Myocyte (in vitro differentiated cells): ENCODE data around the gene RDX. TPM values are rescaled to one million over a fixed set of nuclear protein-coding genes. Genes with fewer than 3 reads are reported as not detected.
A peak's percentile ranks its signal among the peaks of the same experiment; 100 is the strongest.
"Not testable (repeated sequence)": the region's sequence is repeated elsewhere in the genome, so short reads cannot be mapped to it uniquely, and the experiment has no call there.

Experiments
- DNase-seq: peaks from one replicate; pipeline ENCODE4 v3.0.0-alpha.2; 2012; ENCODE audit warnings: low read depth
- total RNA-seq: library from RNA; depleted of rRNA; stranded (reverse); fragments of >200 nt; gene quantifications from 2 replicates; pipeline ENCODE4 v1.2.3, GENCODE V29; 2014

The RDX gene
- total RNA-seq, 1 donor from 2014 or later = 76.2 TPM

DNA sequence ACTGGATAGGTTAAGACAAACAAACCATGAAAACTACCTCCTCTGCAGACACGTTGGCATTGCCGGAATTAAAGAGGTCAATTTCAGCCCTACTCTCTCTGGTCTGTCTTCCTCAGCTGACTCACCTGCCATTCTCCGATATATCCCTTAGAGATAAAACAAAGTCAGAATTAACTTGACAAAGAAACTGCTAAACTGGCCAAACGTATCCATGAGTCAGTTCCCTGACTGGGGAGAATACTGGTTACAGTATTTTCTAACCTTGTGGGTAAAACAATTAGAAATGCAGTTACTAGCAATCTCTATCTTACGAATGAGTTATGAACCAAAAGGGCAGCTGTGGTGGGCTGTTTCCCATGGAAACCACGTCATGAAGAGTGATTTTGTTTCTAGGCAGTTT lies 96.2 kb downstream of the RDX start:
- DNase-seq = no peak

DNA sequence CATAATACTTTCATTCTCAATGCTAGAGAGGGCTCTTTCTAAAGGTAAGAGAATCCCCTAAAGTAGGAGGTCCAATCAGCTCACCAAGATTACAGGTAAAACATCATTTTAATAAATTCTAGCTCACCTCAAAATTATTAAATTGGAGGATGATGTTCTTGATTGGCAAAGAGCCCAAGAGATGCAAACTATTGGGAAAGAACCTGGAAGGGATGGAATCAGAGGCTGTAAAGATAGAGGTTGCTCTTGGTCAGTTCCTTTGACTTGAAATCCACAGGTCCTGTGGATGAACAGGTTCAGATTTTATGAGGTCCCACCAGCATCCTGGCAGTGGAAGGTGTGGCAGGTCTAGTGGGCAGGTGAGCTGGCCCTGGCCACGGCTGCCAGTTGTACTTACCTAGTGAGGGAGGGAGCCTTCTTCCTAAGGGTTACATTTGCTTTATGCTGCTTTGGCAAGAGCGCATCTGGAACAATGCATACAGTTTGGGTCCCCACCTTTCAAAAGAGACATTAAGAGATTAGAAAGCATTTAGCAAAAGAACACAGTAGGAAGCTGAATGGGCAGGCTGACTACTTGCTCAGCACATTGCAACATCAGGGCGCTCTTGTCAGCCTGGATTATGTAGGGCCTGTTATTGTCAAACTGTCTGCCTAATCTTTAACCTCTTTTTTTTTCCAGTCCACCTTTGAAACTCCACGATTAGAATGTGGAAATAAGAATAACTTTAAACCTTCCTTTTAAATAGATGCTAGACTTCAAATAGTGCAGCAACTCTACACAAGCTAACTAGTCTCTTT lies 97.0 kb downstream of the RDX start:
- DNase-seq = no peak

DNA sequence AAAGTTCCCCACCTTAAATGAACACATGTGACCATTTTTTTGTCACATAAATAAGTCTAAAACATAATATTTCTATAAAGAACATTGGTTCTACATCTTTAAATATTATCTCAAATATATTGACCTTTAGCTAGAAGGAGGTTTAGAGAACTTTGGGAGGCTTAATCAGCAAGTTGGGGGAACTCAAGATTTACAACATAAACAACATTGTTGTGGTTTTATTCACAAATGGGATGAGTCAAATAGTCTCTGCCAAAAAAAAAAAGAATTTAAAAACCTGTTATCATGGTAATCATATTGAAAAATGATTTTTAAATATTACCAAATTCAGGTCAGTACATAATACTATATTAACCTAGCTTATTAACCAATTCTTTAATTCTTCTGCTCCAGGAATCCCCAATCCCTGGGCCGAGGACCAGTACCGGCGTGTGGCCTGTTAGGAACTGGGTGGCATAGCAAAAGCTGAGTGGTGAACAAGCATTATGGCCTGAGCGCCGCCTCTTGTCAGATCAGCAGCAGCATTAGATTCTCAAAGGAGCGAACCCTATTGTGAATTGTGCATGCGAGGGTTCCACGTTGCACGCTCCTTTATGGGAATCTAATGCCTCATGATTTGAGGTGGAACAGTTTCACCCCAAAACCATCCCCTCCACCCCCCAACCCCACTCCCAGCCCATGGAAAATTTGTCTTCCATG lies 98.2 kb downstream of the RDX start:
- no peak for DNase-seq

DNA sequence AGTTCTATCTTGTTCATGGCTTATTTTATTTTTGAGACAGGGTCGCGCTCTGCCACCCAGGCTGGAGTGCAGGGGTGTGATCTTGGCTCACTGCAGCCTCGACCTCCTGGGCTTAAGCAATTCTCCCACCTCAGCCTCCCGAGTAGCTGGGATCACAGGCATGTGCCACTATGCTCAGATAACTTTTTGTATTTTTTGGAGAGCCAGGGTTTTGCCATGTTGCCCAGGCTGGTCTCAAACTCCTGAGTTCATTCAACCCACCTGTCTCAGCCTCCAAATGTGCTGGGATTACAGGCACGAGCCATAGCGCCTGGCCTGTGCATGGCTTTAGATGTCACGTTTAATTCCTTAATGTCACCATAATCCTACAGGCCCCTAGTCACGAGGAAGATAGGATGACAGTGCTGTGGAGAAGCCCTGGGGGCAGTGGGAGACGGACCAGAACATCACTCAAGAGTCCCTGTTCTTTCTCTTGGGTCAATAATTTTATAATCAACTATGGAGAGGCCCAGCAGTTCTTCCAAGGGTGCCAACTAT lies 99.5 kb downstream of the RDX start:
- no peak for DNase-seq

DNA sequence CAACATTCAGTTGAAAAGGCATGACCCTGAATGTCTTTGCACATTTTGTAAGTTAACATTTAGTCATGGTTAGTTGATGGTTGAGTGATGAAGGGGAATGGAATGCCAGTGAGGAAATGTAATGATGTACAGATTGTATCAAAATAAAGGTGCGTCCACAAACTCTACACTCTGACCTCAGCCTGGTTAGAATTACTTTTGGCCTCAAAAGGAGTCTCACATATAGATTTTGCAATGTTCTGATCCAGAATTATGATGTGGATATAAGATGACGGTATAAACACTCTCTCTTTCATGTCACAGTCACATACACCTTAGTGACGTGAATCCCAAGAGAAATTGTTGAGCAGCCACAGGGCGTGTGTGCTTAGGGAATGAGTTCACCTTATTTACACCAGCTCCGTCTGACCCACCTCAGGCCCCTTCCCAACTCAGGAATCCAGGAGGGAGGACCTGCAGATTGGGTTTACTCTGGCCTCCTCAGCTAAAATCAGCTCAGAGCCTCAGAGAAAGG lies 100.1 kb downstream of the RDX start:
- DNase-seq = no peak

DNA sequence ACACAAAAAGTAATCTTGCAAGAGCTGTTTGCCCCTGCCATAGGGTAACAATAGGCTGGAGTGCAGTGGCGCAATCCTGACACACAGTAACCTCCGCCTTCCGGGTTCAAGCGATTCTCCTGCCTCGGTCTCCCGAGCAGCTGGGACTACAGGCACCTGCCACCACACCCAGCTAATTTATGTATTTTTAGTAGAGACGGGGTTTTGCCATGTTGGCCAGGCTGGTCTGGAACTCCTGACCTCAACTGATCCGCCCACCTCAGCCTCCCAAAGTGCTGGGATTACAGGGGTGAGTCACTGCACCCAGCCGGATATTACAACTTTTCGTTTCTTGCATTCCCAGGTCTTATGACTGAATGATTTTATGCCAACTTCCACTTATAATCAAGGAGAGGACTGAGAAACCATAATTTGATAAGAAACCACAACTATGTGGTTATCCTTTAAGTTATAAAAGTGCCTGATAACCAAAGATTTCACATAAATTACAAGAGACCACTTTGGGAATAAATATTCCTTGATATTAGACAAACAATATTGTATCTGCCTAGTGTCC lies 102.1 kb downstream of the RDX start:
- peak; percentile 60 for DNase-seq

DNA sequence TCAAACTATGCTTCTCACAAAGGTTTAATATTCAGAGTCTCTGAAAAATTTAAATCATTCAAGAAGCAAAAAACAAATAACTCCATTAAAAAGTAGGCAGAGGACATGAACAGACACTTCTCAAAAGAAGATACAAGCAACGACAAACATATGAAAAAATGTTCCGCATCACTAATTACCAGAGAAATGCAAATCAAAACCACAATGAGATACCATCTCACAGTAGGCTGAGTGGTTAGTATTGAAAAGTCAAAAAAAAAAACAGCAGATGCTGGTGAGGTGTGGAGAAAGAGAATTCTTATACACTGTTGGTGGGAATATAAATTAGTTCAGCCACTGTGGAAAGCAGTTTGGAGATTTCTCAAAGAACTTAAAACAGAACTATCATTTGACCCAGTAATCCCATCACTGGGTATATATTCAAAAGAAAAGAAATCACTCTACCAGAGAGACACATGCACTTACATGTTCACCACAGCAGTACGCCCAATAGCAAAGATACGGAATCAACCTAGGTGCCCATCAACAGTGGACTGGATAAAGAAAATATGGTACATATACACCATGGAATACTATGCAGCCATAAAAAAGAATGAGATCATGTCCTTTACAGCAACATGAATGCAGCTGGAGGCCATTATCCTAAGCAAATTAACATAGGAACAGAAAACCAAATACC lies 103.7 kb downstream of the RDX start:
- not testable (repeated sequence) for DNase-seq

DNA sequence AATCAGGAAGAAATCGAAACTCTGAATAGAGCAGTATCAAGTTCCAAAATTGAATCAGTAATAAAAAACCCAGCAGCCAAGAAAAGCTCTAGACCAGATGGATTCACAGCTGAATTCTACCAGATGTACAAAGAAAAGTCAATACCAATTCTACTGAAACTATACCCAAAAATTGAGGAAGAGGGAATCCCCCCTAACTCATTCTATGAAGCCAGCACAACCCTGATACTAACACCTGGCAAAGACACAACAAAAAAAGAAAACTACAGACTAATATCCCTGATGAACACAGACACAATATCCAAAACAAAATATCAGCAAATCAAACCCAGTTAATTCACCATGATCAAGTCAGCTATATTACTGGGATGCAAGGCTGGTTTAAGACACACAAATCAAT lies 105.5 kb downstream of the RDX start:
- DNase-seq = no peak

DNA sequence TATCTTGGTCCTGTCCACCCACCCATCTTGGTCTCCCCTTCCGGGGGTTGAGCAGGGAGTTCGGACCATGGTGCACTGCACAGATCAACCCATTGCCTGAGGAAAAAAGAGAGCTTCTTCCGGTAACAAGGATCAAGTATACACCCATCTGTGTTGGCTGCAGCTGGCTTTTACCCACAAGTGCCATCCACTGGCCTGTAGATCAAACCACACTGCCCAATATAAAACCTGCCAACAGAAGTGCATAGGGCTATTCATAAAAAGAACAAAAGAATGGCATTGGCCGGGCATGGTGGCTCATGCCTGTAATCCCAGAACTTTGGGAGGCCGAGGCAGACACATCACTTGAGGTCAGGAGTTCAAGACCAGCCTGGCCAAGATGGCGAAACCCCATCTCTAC lies 108.7 kb downstream of the RDX start:
- peak; percentile 86 for DNase-seq

DNA sequence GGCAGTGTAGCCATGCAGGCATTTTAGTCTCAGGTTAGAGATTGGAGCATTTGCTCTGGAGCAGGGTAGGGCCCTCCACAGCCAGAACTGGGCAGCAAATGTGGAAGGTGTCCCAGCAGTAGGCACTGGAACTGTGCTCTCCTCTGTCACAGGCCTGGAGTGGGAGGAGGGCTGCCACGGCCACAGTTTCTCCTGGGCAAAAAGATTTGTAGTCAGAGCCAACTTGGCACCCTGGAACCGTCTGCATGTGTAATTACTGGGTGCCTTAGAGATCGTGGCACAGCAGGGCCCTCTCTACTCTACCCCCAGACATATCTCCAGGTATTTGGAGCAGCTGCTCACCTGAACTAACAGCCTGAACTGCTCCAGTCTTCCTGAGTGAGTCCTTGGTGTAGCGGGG lies 109.5 kb downstream of the RDX start:
- DNase-seq = no peak

DNA sequence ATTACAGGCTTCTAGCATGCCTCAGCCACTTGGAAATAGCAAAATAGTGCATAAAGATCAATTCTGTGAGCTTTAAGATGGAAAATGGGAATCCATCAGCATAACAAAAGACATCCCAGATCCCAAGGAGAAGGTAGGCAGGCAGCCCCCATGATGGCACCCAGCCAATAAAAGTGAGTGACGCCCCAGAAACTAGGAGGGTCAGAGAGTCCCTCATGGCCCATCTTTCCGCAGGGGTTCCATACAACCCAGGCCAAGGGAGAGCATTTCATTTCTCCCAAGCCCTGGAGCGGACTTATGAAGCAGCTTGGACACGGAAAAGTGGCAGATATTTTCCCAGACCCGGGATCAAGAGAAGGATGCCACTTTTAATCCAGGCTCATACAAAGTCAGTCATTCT lies 110.0 kb downstream of the RDX start:
- no peak for DNase-seq

DNA sequence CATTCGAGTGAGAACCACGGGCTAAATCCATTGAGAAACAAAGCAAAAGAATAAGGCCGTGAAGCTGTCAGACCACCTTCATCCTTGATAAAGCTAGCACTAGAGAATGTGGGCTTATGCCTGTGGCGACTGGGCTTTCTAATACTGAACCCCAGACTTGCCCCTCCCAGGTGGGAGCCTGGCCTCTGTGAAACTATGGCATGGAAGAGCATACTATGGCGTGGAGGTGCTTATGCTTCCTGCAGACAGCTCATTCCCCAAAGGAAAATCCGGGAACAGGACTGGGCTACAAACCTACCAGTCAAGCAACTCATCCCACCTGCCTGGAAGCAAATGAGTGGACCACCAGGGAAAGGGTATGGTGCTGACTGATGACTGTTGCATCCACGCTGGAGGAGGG lies 110.8 kb downstream of the RDX start:
- no peak for DNase-seq

DNA sequence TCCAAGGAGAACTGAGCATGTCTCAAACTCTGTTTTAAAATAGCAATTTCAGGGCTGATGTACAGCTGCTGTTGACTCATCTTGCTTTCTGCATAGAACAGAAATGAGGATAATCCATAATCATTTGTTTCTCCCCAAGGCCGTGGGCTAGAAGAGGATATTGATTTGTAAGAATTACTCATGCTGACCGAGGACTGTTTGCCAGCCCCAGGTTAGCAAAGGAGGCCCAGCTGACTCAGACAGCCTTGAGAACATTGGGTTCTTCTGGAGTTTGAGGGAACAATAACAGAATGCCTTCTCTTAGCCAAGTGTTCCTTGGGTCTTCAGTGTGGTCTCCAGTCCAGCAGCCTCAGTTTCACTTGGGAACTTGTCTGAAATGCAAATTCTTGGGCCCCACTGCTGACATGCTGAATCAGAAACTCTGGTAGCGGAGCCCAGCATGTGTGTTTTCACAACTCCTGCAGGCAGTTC lies 111.3 kb downstream of the RDX start:
- DNase-seq = no peak

DNA sequence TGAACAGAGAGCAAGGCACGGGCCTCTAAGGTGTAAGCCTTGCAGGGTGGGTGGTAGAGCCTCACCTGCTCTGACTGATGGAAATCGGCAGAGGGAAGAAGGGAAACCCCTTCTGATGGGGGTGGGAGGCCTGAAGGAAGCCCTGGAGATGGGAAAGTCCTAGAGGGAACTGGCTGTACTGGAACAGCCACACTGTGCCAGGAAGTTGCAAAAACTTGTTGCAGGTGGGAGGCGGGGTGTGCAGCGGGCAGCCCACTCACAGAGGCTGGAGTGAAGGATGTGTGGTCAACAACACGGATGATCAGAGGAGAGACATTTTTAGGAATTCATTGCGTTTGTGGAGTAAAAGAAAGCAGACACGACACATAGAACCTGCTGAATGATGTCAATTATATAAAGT lies 112.0 kb downstream of the RDX start:
- DNase-seq = no peak

DNA sequence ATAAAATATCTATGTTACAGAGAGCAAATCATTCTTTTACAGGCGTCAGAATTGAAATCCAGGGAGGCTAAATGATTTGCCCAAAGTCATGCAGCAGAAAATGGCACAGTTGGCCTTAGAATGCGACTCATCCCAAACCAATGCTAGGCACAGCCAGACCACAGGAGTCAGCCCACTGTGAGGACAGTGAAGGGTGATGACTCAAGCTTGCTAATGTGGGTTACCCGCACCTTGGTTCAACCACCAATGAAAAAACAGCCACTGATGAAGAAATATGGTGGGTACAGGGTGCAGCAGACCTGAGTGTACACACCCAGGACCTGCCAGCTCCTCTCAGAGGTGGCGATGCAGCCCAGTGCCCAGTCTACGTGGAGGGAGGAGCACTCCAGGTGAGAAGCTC lies 113.5 kb downstream of the RDX start:
- peak; percentile 80 for DNase-seq

DNA sequence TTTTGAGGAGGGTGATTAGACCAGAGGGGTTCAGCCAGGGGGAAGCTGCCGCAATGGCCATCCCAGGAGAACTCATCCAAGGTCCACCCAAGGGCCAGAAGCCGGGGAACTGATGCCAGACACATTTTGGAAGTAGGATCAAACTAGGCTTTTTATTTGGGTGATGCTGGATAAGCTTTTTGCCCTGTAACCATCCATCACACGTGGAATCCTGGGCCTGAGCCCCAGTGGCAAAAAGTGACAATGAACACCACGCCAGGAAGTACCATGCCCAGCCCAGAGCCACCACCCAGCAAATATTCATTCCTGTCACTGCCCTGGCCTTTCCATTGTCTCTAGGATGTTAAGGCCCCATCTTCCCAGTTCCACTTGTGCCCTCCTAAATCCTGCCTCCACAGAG lies 117.3 kb downstream of the RDX start:
- DNase-seq = no peak

DNA sequence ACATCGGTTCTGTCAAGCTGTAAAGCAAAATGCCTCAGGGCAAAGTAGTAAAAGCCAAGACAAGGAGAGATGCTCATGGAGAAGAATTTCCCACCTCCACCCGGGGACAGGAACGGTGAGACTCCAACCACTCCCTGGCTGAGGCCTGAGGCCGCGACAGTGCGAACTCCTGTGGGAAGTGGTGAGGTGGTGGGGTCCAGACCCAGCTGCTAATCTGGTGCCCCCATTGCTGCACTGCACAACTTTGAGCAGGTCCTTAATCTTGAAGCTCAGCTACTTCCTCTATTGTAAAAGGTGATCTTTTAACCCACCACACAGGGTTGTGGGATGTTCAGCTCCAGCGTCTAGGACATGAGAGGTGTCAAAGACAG lies 119.3 kb downstream of the RDX start:
- no peak for DNase-seq

DNA sequence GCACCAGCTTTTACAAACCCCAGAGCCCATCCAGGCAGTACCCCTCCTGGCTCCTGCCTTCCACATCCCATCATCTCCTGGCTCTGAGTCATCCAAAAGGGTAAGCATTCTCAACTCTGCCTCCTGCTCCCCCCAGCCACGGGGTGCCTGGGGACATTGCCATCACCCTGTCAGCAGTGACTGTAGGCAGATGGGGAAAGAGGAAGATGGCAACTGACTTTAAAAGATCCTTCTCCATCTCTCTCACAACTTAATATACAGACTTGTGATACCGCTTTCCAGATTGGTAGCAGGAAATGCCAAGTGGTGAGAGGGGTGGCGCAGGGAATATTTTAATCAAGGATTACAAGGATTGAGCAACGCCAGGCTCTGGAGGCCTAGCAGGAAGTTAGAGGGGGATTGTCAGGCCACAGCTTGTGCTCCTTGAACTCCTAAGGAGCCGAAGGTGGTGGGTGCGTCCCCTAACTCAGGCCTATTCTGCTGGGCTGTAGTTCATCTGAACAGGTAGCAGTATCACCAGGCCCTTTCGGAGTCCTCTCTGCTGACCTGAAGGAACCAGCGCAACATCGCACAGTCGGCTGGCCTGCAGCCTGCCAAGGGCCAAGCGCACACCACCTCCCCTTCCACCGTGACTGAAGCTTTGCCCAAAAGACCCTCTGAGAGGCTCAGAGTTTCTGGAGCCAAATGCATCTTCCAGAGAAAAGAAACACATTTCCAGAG lies 119.9 kb downstream of the RDX start:
- DNase-seq = no peak

DNA sequence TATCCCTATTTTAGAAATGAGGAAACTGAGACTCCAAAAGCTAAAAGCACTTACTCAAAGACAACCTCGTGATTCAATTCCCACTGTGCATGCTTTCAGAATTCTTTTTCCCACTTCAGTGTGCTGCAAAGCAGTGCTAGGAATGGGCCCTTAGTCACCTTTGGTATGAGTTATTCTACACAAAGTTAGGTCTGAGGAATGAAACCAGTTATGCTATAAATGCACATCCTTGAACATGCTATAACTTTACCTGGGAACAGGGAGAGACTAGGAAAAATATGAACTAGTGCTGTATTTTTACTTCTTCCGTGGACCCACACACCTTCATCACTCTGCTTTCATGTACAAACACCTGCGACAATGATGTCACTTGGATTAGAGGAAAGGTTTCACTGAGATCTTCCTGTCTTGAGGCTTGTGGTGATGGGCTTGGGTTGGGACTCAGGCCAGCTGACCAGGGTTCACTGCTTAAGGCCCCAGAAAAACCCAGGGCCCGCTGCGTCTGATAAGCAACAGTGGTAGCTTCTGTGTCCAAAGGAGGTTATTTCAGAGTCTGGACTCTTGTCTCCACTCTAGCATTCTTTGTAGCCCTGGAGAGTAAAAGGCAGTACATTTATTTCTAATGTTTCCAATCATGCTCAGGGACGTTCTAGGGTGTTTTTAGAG lies 121.6 kb downstream of the RDX start:
- DNase-seq = no peak
